SKM-1 treated with dmso at 0.1 percent for 144 hours (cell line): ENCODE data around the gene SLIT3.

Experiments
- DNase-seq: peaks from one replicate; lab custom pipeline; 2025; ENCODE audit not compliant: unreplicated experiment; lab: John Stamatoyannopoulos, UW

The SLIT3 gene

GRCh38 chr5:168975331-168975730, 325.6 kb downstream of the SLIT3 start:
- no peak for DNase-seq

GRCh38 chr5:168974082-168974481, 326.9 kb downstream of the SLIT3 start:
- no peak for DNase-seq

DNA sequence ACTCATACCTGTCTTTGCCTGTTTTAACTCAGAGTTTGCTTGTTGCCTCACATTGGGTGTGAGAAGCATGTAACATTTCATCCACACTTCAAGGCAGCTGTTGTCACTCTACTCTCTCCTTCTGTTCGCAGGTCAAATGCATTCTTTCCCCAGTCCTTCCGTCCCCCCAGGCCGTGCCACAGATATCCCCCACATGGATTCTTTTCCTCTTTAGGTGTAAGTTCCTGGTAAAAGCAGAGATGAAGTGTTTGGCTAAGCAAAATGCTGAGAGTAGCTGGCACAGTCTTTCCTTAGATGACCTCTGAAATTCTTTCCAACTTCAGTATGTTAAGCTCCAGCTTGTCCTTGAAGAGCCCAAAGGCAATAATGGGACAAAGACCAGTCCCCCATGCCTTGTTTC, 328.2 kb downstream of the SLIT3 start:
- DNase-seq = no peak

DNA sequence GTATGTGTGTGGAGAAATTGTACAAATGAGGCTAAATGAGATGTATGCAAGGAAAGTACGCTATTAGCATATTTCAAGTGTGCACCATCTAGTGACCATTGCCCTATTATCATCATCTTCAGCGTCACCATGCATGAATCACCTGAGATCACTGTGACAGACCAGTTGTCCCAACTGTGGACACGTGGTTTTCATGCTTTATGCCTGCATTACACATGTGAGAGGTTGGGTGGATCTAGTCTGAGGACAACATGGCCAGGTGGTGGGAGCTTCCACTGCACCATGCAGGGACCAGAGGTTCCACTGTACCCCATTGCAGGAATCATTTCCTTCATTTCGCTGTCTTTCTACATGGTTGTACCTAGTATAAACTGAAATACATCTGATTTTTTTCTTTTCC, 329.8 kb downstream of the SLIT3 start:
- DNase-seq = no peak

- no peak for DNase-seq
These were observed 331.5 kb downstream of the SLIT3 start for GRCh38 chr5:168969326-168969886.

DNA sequence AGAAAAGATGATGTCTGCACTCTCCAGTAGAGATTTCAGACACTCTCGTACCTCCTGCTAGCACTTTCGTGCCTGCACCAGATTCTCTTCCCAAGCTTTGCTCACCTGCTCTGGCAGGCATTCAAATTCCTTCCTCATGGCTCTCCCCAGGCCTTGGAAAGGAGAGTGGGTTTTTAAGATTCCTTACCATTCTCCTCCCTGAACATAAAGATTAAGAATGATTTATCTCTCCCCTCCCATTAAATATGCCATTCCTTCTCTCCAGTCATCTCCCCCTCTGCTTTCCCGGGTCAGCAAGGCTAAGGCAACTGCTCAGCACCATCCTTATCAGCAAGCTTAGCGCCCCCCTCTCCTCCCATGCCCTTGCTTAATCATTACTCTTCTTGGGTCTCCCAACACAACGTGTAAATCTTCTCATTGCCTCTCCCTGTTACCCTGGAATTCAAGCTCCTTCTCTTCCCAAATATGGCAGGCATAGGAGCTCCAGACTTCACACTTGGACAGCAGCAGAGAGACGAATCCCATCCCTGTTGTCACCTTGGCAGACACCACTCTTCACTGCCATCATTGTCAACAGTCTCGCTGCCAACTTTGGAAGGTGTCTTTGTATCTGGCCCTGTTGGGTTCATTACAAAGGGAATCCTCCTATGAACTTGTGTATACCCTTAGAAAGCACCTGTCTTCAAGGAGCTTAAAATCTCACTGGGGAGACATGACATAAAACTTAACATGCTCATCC, 332.9 kb downstream of the SLIT3 start:
- no peak for DNase-seq

GRCh38 chr5:168965638-168966037, 335.3 kb downstream of the SLIT3 start:
- DNase-seq = no peak

GRCh38 chr5:168964182-168964581, 336.8 kb downstream of the SLIT3 start:
- no peak for DNase-seq

DNA sequence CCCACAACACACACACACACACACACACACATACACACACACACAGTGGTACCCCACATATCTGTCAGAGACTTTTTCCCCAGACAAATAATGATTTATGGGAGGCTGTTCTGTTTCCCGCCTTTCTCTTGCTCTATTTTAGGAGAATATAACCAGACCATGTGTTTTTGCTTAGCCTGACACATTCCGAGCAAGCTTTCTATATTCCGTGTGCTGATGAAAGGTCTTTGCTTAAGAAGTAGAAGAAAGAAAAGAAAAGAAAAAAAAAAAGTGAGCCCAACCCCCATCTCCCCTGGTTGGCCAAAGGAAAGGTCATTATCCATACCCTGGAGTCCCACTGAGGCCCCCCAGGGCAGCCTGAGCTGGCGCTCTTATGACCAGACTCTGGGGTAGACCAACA, 338.6 kb downstream of the SLIT3 start:
- no peak for DNase-seq

- DNase-seq = no peak
These were observed 339.3 kb downstream of the SLIT3 start for GRCh38 chr5:168961681-168962080.

- no peak for DNase-seq
These were observed 340.4 kb downstream of the SLIT3 start for GRCh38 chr5:168960497-168960896.

- no peak for DNase-seq
These were observed 347.6 kb downstream of the SLIT3 start for GRCh38 chr5:168953351-168953750.

- no peak for DNase-seq
These were observed 348.7 kb downstream of the SLIT3 start for GRCh38 chr5:168952196-168952595.

- DNase-seq = no peak
These were observed 349.2 kb downstream of the SLIT3 start for GRCh38 chr5:168951769-168952168.

- DNase-seq = no peak
These were observed 349.6 kb downstream of the SLIT3 start for GRCh38 chr5:168951356-168951755.

- DNase-seq = no peak
These were observed 350.5 kb downstream of the SLIT3 start for GRCh38 chr5:168950241-168950951.

- no peak for DNase-seq
These were observed 352.2 kb downstream of the SLIT3 start for GRCh38 chr5:168948746-168949145.

- DNase-seq = peak; percentile 57
These were observed 353.6 kb downstream of the SLIT3 start for GRCh38 chr5:168947212-168947868.

DNA sequence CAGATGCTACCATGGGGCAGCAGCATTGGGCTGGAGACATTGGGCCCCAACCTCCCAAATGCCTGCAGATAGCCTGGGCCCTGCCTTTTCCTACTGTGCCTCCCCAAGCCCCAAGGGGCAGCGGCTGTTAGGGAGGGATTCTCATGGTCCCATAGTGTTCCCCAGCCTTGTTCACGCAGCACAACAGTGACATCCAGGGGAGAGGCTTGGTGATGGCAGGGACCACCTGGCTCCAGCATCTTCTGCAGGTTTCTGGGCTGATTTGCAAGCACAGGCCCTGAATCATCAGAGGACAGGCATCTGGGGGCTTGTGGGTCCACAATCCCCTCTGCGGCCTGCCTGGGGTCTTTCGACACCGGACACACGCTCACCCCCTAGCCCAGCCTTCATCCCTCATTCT, 354.6 kb downstream of the SLIT3 start:
- no peak for DNase-seq

- no peak for DNase-seq
These were observed 356.9 kb downstream of the SLIT3 start for GRCh38 chr5:168944004-168944403.

- DNase-seq = no peak
These were observed 357.7 kb downstream of the SLIT3 start for GRCh38 chr5:168943091-168943884.
